Measurements from ENCODE around the gene SPATA2L. TPM values are rescaled to one million over a fixed set of nuclear protein-coding genes. Genes with fewer than 3 reads are reported as not detected.
A peak's percentile ranks its signal among the peaks of the same experiment; 100 is the strongest.

SPATA2L gene
- total RNA-seq, 1 donor from 2014 or later = 9.3 TPM

- no peak for DNase-seq (ENCODE audit: low spot score)
- H3K27ac Mint-ChIP-seq (ENCODE audit: unreplicated experiment) = no peak overlapping the region
- H3K4me3 Mint-ChIP-seq (ENCODE audit: unreplicated experiment) = no peak overlapping the region
- no peak for TF ChIP-seq CTCF (IDR thresholded peaks at IDR 0.05)
- no peaks in the 10 kb centered on the region for H3K9me3 Mint-ChIP-seq (ENCODE audit: low read depth)
- H3K27me3 Mint-ChIP-seq (ENCODE audit: low read depth) = no peaks in the 10 kb centered on the region
- peaks cover 3% of the 10 kb centered on the region for H3K36me3 Mint-ChIP-seq (ENCODE audit: low read depth)
- peaks cover 15% of the 10 kb centered on the region for H3K4me1 Mint-ChIP-seq (ENCODE audit: low read depth)
Measured at GRCh38 chr16:89716493-89716892, 15.0 kb upstream of the SPATA2L start.

GRCh38 chr16:89712274-89712781 lies 10.8 kb upstream of the SPATA2L start:
- no peaks in the 10 kb centered on the region for H3K27me3 Mint-ChIP-seq (ENCODE audit: low read depth)
- H3K27ac Mint-ChIP-seq (ENCODE audit: unreplicated experiment) = no peak overlapping the region
- H3K4me3 Mint-ChIP-seq (ENCODE audit: unreplicated experiment) = no peak overlapping the region
- no peak for DNase-seq (ENCODE audit: low spot score)
- no peaks in the 10 kb centered on the region for H3K9me3 Mint-ChIP-seq (ENCODE audit: low read depth)
- no peak for TF ChIP-seq CTCF (IDR thresholded peaks at IDR 0.05)
- H3K4me1 Mint-ChIP-seq (ENCODE audit: low read depth) = no peaks in the 10 kb centered on the region
- H3K36me3 Mint-ChIP-seq (ENCODE audit: low read depth) = peaks cover 4% of the 10 kb centered on the region

GRCh38 chr16:89711601-89712273 lies 10.2 kb upstream of the SPATA2L start:
- H3K9me3 Mint-ChIP-seq (ENCODE audit: low read depth) = no peaks in the 10 kb centered on the region
- H3K27me3 Mint-ChIP-seq (ENCODE audit: low read depth) = no peaks in the 10 kb centered on the region
- no peak for TF ChIP-seq CTCF (IDR thresholded peaks at IDR 0.05)
- no peak overlapping the region for H3K27ac Mint-ChIP-seq (ENCODE audit: unreplicated experiment)
- H3K4me3 Mint-ChIP-seq (ENCODE audit: unreplicated experiment) = no peak overlapping the region
- no peak for DNase-seq (ENCODE audit: low spot score)
- H3K4me1 Mint-ChIP-seq (ENCODE audit: low read depth) = no peaks in the 10 kb centered on the region
- H3K36me3 Mint-ChIP-seq (ENCODE audit: low read depth) = peaks cover 4% of the 10 kb centered on the region

- DNase-seq (ENCODE audit: low spot score) = peak; percentile 93
- H3K36me3 Mint-ChIP-seq (ENCODE audit: low read depth) = peaks cover 1% of the 10 kb centered on the region
- no peak overlapping the region for H3K27ac Mint-ChIP-seq (ENCODE audit: unreplicated experiment)
- no peak overlapping the region for H3K4me3 Mint-ChIP-seq (ENCODE audit: unreplicated experiment)
- H3K27me3 Mint-ChIP-seq (ENCODE audit: low read depth) = no peaks in the 10 kb centered on the region
- H3K9me3 Mint-ChIP-seq (ENCODE audit: low read depth) = no peaks in the 10 kb centered on the region
- TF ChIP-seq CTCF (IDR thresholded peaks at IDR 0.05) = no peak
- H3K4me1 Mint-ChIP-seq (ENCODE audit: low read depth) = peaks cover 3% of the 10 kb centered on the region
Measured at GRCh38 chr16:89710709-89711564, 9.4 kb upstream of the SPATA2L start.

- H3K4me3 Mint-ChIP-seq (ENCODE audit: unreplicated experiment) = no peak overlapping the region
- no peak for DNase-seq (ENCODE audit: low spot score)
- no peaks in the 10 kb centered on the region for H3K27me3 Mint-ChIP-seq (ENCODE audit: low read depth)
- peaks cover 1% of the 10 kb centered on the region for H3K36me3 Mint-ChIP-seq (ENCODE audit: low read depth)
- H3K4me1 Mint-ChIP-seq (ENCODE audit: low read depth) = peaks cover 6% of the 10 kb centered on the region
- no peaks in the 10 kb centered on the region for H3K9me3 Mint-ChIP-seq (ENCODE audit: low read depth)
- H3K27ac Mint-ChIP-seq (ENCODE audit: unreplicated experiment) = no peak overlapping the region
- TF ChIP-seq CTCF (IDR thresholded peaks at IDR 0.05) = no peak
Measured at GRCh38 chr16:89709716-89710432, 8.4 kb upstream of the SPATA2L start.
